ENCODE results near the gene NEK6. TPM values are rescaled to one million over a fixed set of nuclear protein-coding genes. Genes with fewer than 3 reads are reported as not detected.

The NEK6 gene
- total RNA-seq, 2 experiments from 2014 or later, result 19.9 to 20.9 TPM

GRCh38 chr9:124375726-124376125 is 118.0 kb downstream of the NEK6 start:
- Mint-ChIP-seq H3K9me3 (ENCODE audit: insufficient read depth) (peaks cover 4% of the 10 kb centered on the region), H3K27me3 (ENCODE audit: low read depth) (no peaks in the 10 kb centered on the region), H3K27ac (no peak overlapping the region), H3K36me3 (ENCODE audit: low read depth) (peaks cover 18% of the 10 kb centered on the region), H3K4me3 (no peak overlapping the region), H3K4me1 (ENCODE audit: low read depth) (no peaks in the 10 kb centered on the region)
- DNase-seq (no peak), ATAC-seq (no peak)
- ChIA-PET CTCF (interaction anchor here (1.3 kb wide), 1 partner anchor 11 kb away, joined by 4 read pairs; no protein-coding TSS in a partner anchor), POLR2A (no interaction called here)

DNA sequence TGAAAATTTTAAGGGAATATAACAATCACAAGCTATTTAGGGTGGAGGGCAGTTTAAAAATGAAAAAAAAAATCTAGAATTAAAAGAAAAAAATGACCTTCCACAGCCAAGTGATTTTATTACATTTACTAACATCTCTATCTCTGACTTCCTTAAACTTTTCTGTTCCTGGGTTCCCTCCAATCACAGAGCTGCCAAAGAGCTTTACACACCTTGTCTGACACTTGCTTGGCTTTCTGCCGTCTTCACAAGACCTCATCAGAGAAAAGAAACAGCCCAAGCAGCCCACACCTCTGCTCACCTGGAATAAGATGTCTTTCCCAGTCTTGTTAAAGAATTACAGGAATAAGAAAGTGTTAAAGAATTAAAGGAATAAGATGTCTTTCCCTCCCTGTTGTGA is 118.6 kb downstream of the NEK6 start:
- no peak overlapping the region for H3K4me3 Mint-ChIP-seq
- no peak overlapping the region for H3K27ac Mint-ChIP-seq
- H3K27me3 Mint-ChIP-seq (ENCODE audit: low read depth), result no peaks in the 10 kb centered on the region
- peaks cover 4% of the 10 kb centered on the region for H3K9me3 Mint-ChIP-seq (ENCODE audit: insufficient read depth)
- no peaks in the 10 kb centered on the region for H3K4me1 Mint-ChIP-seq (ENCODE audit: low read depth)
- CTCF ChIA-PET, result interaction anchor here (1.3 kb wide), 1 partner anchor 11 kb away, joined by 4 read pairs; no protein-coding TSS in a partner anchor
- peaks cover 18% of the 10 kb centered on the region for H3K36me3 Mint-ChIP-seq (ENCODE audit: low read depth)
- no peak for DNase-seq
- POLR2A ChIA-PET, result no interaction called here
- ATAC-seq, result no peak

- H3K9me3 Mint-ChIP-seq (ENCODE audit: insufficient read depth), result peaks cover 4% of the 10 kb centered on the region
- no peaks in the 10 kb centered on the region for H3K4me1 Mint-ChIP-seq (ENCODE audit: low read depth)
- no peak overlapping the region for H3K27ac Mint-ChIP-seq
- ChIA-PET CTCF (interaction anchor here (0.6 to 1.7 kb wide), 5 partner anchors 9 to 251 kb away, joined by 3 to 5 read pairs (median 4); no protein-coding TSS in a partner anchor), POLR2A (no interaction called here)
- ATAC-seq (no peak), DNase-seq (no peak)
- H3K27me3 Mint-ChIP-seq (ENCODE audit: low read depth), result no peaks in the 10 kb centered on the region
- H3K36me3 Mint-ChIP-seq (ENCODE audit: low read depth), result peaks cover 23% of the 10 kb centered on the region
- H3K4me3 Mint-ChIP-seq, result no peak overlapping the region
Measured at GRCh38 chr9:124377551-124378406, 120.0 kb downstream of the NEK6 start.

DNA sequence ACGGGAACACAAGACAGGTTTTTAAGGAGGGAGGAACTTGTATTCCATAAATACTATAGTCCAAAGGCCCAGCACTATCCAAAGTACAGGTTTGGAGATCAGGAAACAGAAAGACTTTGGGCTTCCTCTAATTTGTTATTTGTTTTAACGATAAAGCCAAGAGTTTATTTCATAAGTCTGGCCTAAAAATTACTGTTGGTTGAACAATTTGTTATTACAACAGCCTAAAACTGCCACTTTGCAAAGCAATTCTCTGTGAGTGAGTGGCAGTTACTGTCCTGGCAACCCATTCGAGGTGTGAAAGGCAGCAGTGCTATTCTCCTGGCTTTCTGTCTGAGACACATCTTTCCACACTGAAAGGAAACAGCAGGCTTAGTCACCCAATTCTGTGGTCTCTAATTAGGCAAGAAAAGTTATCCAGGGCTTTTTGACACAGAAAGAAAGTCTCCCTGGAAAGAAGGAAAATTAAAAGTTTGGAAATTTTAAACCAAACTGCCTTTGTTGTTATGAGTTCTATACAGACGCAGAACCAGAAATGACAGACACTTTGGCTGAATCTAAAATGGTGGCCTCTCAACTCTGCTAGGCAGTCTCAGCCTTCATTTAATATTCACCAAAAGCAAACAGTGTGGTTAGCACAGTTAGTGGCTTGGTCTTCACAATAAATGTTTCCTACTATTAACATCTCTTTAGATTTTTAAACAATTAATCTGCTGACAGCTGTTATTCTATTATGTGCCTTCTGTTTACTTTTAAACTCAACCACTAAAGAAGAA is 123.6 kb downstream of the NEK6 start:
- CTCF ChIA-PET, result interaction anchor here (1.0 kb wide), 1 partner anchor 13 kb away, joined by 3 read pairs; no protein-coding TSS in a partner anchor
- POLR2A ChIA-PET, result no interaction called here
- Mint-ChIP-seq H3K4me1 (ENCODE audit: low read depth) (no peaks in the 10 kb centered on the region), H3K4me3 (no peak overlapping the region), H3K27ac (no peak overlapping the region), H3K9me3 (ENCODE audit: insufficient read depth) (no peaks in the 10 kb centered on the region), H3K27me3 (ENCODE audit: low read depth) (no peaks in the 10 kb centered on the region), H3K36me3 (ENCODE audit: low read depth) (peaks cover 21% of the 10 kb centered on the region)
- DNase-seq (no peak), ATAC-seq (peak; percentile 42)

GRCh38 chr9:124384210-124384609 is 126.5 kb downstream of the NEK6 start:
- peaks cover 3% of the 10 kb centered on the region for H3K4me1 Mint-ChIP-seq (ENCODE audit: low read depth)
- no peak for ATAC-seq
- CTCF ChIA-PET, result interaction anchor here (4.0 kb wide), 1 partner anchor 257 kb away, joined by 23 read pairs; no protein-coding TSS in a partner anchor
- POLR2A ChIA-PET, result interaction anchor here (0.8 kb wide), 1 partner anchor 936 kb away, joined by 3 read pairs; no protein-coding TSS in a partner anchor
- no peak overlapping the region for H3K4me3 Mint-ChIP-seq
- H3K9me3 Mint-ChIP-seq (ENCODE audit: insufficient read depth), result no peaks in the 10 kb centered on the region
- H3K36me3 Mint-ChIP-seq (ENCODE audit: low read depth), result peaks cover 20% of the 10 kb centered on the region
- no peaks in the 10 kb centered on the region for H3K27me3 Mint-ChIP-seq (ENCODE audit: low read depth)
- no peak overlapping the region for H3K27ac Mint-ChIP-seq
- DNase-seq, result no peak

DNA sequence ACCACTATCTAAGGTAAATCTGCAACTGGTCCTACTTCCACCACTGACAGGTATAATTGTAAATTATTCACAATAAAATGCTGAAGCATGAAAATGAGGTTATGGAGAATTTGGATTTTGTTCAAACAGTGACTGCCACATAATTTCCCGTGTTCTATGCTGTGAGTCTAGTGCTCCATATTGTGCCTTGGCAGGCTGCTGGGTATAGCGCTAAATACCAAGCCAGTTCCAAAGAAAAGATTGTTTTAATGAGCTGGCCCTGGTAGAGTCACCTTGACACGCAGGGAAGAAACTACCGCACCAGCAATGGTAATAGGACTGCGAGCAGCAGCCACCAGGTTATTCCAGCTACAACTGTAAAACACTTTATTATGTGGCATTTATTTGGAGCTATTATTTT is 127.1 kb downstream of the NEK6 start:
- DNase-seq (no peak), ATAC-seq (no peak)
- CTCF ChIA-PET, result interaction anchor here (0.7 to 4.0 kb wide), 6 partner anchors 10 to 262 kb away, joined by 3 to 23 read pairs (median 4); partner anchors contain the start of gene PSMB7
- Mint-ChIP-seq H3K4me3 (no peak overlapping the region), H3K27ac (no peak overlapping the region), H3K4me1 (ENCODE audit: low read depth) (peaks cover 7% of the 10 kb centered on the region), H3K27me3 (ENCODE audit: low read depth) (no peaks in the 10 kb centered on the region), H3K9me3 (ENCODE audit: insufficient read depth) (no peaks in the 10 kb centered on the region), H3K36me3 (ENCODE audit: low read depth) (peaks cover 19% of the 10 kb centered on the region)
- POLR2A ChIA-PET, result interaction anchor here (0.8 kb wide), 1 partner anchor 937 kb away, joined by 3 read pairs; no protein-coding TSS in a partner anchor

DNA sequence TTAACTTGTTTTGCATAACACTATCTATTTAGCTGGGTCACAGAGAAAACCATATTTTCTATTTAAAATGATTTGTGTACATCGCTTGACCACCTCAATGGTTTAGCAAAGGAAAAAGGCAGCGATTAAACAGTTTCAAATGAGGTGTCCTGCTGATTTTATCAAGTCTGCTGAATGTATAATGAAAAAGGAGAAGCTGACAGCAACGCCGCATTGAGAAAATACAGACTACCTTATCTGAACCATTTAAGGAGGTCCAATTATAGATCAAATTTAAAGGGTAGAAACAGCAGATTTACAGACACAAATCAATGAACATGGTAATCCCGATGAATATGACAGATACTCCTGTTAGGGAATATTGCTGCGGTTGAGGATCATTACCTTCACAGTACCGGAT is 127.9 kb downstream of the NEK6 start:
- CTCF ChIA-PET, result interaction anchor here (1.1 to 4.0 kb wide), 6 partner anchors 10 to 263 kb away, joined by 3 to 23 read pairs (median 6); partner anchors contain the start of gene PSMB7
- H3K4me1 Mint-ChIP-seq (ENCODE audit: low read depth), result peaks cover 7% of the 10 kb centered on the region

DNA sequence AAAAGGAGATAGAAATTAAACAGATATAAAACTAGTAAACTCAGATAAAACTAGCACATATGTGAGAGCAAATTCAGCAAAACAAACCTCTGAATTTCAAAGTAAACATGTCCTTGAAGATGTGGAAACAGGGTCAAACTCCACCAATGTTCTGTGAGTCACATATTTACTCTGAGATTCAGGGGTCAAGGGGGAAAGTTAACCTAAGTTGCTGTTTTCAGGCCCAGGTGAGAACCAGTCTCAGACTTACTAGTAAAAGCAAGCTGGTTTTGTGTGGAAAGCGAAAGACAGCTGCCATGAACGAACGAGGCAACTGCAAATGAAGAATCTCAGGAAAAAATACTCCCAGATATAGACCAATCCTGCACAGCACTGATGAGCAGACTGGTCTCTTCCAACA is 128.5 kb downstream of the NEK6 start:
- ChIA-PET CTCF (interaction anchor here (1.1 to 4.0 kb wide), 5 partner anchors 9 to 259 kb away, joined by 4 to 23 read pairs (median 6); partner anchors contain the start of gene PSMB7), POLR2A (no interaction called here)
- Mint-ChIP-seq H3K4me1 (ENCODE audit: low read depth) (peaks cover 7% of the 10 kb centered on the region), H3K4me3 (no peak overlapping the region), H3K27me3 (ENCODE audit: low read depth) (no peaks in the 10 kb centered on the region), H3K36me3 (ENCODE audit: low read depth) (peaks cover 17% of the 10 kb centered on the region), H3K27ac (no peak overlapping the region), H3K9me3 (ENCODE audit: insufficient read depth) (no peaks in the 10 kb centered on the region)
- DNase-seq (no peak), ATAC-seq (no peak)

More for the DNA sequence above, 127.9 kb downstream of the NEK6 start:
- no peak overlapping the region for H3K27ac Mint-ChIP-seq
- no peaks in the 10 kb centered on the region for H3K9me3 Mint-ChIP-seq (ENCODE audit: insufficient read depth)
- H3K4me3 Mint-ChIP-seq, result no peak overlapping the region
- POLR2A ChIA-PET, result no interaction called here
- H3K36me3 Mint-ChIP-seq (ENCODE audit: low read depth), result peaks cover 15% of the 10 kb centered on the region
- DNase-seq (no peak), ATAC-seq (no peak)
- no peaks in the 10 kb centered on the region for H3K27me3 Mint-ChIP-seq (ENCODE audit: low read depth)

- no peak overlapping the region for H3K4me3 Mint-ChIP-seq
- POLR2A ChIA-PET, result no interaction called here
- CTCF ChIA-PET, result interaction anchor here (1.1 to 1.6 kb wide), 3 partner anchors 23 to 521 kb away, joined by 3 to 7 read pairs (median 3); no protein-coding TSS in a partner anchor
- no peaks in the 10 kb centered on the region for H3K27me3 Mint-ChIP-seq (ENCODE audit: low read depth)
- no peaks in the 10 kb centered on the region for H3K9me3 Mint-ChIP-seq (ENCODE audit: insufficient read depth)
- H3K27ac Mint-ChIP-seq, result no peak overlapping the region
- H3K4me1 Mint-ChIP-seq (ENCODE audit: low read depth), result peaks cover 7% of the 10 kb centered on the region
- ATAC-seq (no peak), DNase-seq (no peak)
- peaks cover 12% of the 10 kb centered on the region for H3K36me3 Mint-ChIP-seq (ENCODE audit: low read depth)
Measured at GRCh38 chr9:124388275-124389048, 130.7 kb downstream of the NEK6 start.

DNA sequence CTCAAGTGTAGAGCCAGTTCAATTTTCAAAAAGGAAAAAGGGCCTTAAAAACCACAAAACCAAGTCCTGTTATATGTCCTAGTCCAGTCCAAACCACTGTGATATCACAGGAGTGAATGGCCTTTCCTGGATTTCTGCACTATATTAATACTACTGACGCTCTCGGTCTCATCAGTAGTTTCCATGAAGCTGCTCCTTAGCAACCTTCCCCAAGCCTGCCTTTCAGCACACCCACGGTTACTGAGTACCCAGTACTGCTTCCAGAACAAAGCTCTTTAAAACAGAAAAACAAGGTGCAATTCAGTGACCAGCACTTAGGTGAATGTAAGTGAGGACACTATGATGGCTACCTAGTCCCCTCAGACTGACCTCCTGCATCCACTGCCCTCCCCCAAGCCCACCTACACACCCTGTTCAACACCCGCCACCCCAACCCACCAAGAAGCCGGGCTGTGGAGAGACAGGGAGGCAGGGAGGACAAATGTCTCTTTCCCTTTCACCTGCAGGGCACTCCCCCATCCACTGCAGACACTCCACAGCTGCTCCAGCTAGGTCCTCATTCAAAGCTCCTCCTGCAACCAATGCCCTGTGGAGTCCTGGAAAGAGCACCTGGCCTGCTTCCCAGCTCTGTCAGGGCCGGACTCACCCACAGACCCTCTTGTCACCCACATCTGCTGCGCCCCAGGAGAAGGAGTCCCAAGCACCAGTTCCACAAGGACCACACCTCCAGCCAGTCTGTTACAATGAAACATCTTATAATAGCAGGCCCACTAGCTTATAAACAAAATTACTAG is 131.6 kb downstream of the NEK6 start:
- ATAC-seq (no peak), DNase-seq (no peak)
- POLR2A ChIA-PET, result no interaction called here
- Mint-ChIP-seq H3K4me1 (ENCODE audit: low read depth) (peaks cover 16% of the 10 kb centered on the region), H3K36me3 (ENCODE audit: low read depth) (peaks cover 9% of the 10 kb centered on the region), H3K4me3 (no peak overlapping the region), H3K9me3 (ENCODE audit: insufficient read depth) (no peaks in the 10 kb centered on the region), H3K27ac (peak overlapping the region; percentile 28), H3K27me3 (ENCODE audit: low read depth) (no peaks in the 10 kb centered on the region)
- CTCF ChIA-PET, result interaction anchor here (0.7 to 1.9 kb wide), 6 partner anchors 11 to 262 kb away, joined by 3 to 7 read pairs (median 4); partner anchors contain the start of gene PSMB7

All from activated CD8-positive, alpha-beta T cell treated with anti-CD3 and anti-CD28 coated beads, Interleukin-2, amount 10 ng/mL, durations not matched to agents 7 days and 5 days (primary cell).